GM21367 (cell line): ENCODE results near the gene TSPAN8.
"Not testable (repeated sequence)": the region's sequence is repeated elsewhere in the genome, so short reads cannot be mapped to it uniquely, and the experiment has no call there.

Experiments
- ATAC-seq: cut with Tn5 transposase; IDR thresholded peaks from one replicate; pipeline ENCODE4 v1.9.1; 2021; ENCODE audit not compliant: unreplicated experiment

The TSPAN8 gene

GRCh38 chr12:71157601-71158233, at the start of gene TSPAN8:
Gene TSPAN8, minus strand, starts transcription at chr12:71157999. Its CDS starts 321 bp downstream, at chr12:71157678.
- ATAC-seq = no peak

- ATAC-seq = no peak
Observed at GRCh38 chr12:71201136-71201679, 43.4 kb upstream of the TSPAN8 start.

- ATAC-seq = no peak
Observed at GRCh38 chr12:71200706-71201105, 42.9 kb upstream of the TSPAN8 start.

GRCh38 chr12:71197460-71197859, 39.7 kb upstream of the TSPAN8 start:
- ATAC-seq = no peak

GRCh38 chr12:71195338-71195896, 37.6 kb upstream of the TSPAN8 start:
- no peak for ATAC-seq

- no peak for ATAC-seq
Observed at GRCh38 chr12:71194657-71195056, 36.9 kb upstream of the TSPAN8 start.

- no peak for ATAC-seq
Observed at GRCh38 chr12:71193041-71193440, 35.2 kb upstream of the TSPAN8 start.

GRCh38 chr12:71191509-71192196, 33.9 kb upstream of the TSPAN8 start:
- no peak for ATAC-seq

GRCh38 chr12:71190822-71191221, 33.0 kb upstream of the TSPAN8 start:
- ATAC-seq = no peak

- no peak for ATAC-seq
Observed at GRCh38 chr12:71187379-71187778, 29.6 kb upstream of the TSPAN8 start.

GRCh38 chr12:71186571-71187288, 28.9 kb upstream of the TSPAN8 start:
- ATAC-seq = no peak

- no peak for ATAC-seq
Observed at GRCh38 chr12:71183846-71184245, 26.0 kb upstream of the TSPAN8 start.

GRCh38 chr12:71183018-71183417, 25.2 kb upstream of the TSPAN8 start:
- ATAC-seq = no peak

- ATAC-seq = no peak
Observed at GRCh38 chr12:71178162-71178561, 20.4 kb upstream of the TSPAN8 start.

- no peak for ATAC-seq
Observed at GRCh38 chr12:71174825-71175224, 17.0 kb upstream of the TSPAN8 start.

GRCh38 chr12:71174146-71174545, 16.3 kb upstream of the TSPAN8 start:
- no peak for ATAC-seq

- ATAC-seq = no peak
Observed at GRCh38 chr12:71170456-71170855, 12.7 kb upstream of the TSPAN8 start.

- no peak for ATAC-seq
Observed at GRCh38 chr12:71169286-71169685, 11.5 kb upstream of the TSPAN8 start.

GRCh38 chr12:71166862-71167496, 9.2 kb upstream of the TSPAN8 start:
- ATAC-seq = no peak

GRCh38 chr12:71166280-71166679, 8.5 kb upstream of the TSPAN8 start:
- ATAC-seq = no peak

- ATAC-seq = not testable (repeated sequence)
Observed at GRCh38 chr12:71165780-71166179, 8.0 kb upstream of the TSPAN8 start.
